ENCODE data around the gene ZC2HC1B. TPM values are rescaled to one million over a fixed set of nuclear protein-coding genes. Genes with fewer than 3 reads are reported as not detected.
A peak's percentile ranks its signal among the peaks of the same experiment; 100 is the strongest.

The ZC2HC1B gene
- not detected for total RNA-seq
- long read RNA-seq: 0 reads

GRCh38 chr6:143864234-143864633 is at the start of gene ZC2HC1B:
TSS of gene ZC2HC1B (plus strand) at chr6:143864474. CDS start at chr6:143864540, 66 bp downstream.
- intact Hi-C loops (cut with DNase I): no loop called here
- H3K36me3 ChIP-seq: peaks cover 55% of the 10 kb centered on the region
- H3K9me3 ChIP-seq: no peaks in the 10 kb centered on the region
- DNase-seq (no peak), ATAC-seq (no peak)
- H3K27ac ChIP-seq: no peak within 1 kb of the TSS
- TF ChIP-seq, protein P1, sequence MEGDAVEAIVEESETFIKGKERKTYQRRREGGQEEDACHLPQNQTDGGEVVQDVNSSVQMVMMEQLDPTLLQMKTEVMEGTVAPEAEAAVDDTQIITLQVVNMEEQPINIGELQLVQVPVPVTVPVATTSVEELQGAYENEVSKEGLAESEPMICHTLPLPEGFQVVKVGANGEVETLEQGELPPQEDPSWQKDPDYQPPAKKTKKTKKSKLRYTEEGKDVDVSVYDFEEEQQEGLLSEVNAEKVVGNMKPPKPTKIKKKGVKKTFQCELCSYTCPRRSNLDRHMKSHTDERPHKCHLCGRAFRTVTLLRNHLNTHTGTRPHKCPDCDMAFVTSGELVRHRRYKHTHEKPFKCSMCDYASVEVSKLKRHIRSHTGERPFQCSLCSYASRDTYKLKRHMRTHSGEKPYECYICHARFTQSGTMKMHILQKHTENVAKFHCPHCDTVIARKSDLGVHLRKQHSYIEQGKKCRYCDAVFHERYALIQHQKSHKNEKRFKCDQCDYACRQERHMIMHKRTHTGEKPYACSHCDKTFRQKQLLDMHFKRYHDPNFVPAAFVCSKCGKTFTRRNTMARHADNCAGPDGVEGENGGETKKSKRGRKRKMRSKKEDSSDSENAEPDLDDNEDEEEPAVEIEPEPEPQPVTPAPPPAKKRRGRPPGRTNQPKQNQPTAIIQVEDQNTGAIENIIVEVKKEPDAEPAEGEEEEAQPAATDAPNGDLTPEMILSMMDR (IDR thresholded peaks at IDR 0.05): no peak
- no peaks in the 10 kb centered on the region for H3K4me1 ChIP-seq
- no peak within 1 kb of the TSS for H3K4me3 ChIP-seq
- H3K27me3 ChIP-seq: no peaks in the 10 kb centered on the region

DNA sequence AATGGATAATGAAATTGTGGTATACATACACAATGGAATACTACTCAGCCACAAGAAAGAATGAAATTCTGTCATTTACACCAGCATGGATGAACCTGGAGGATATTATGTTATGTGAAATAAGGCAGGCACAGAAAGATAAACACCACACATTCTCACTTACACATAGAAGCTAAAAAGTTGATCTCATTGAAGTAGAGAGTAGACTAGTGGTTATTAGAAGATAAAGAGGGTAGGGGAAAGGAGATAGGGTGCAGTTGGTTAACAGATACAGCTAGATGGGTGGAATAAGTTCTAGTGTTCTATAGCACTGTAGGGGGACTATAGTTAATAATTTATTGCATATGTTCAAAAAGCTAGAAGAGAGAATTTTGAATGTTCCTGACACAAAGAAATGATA is 46.7 kb upstream of the ZC2HC1B start:
- Histone ChIP-seq H3K4me1 (peaks cover 4% of the 10 kb centered on the region), H3K27me3 (no peaks in the 10 kb centered on the region), H3K27ac (no peak overlapping the region), H3K9me3 (no peaks in the 10 kb centered on the region), H3K4me3 (no peak overlapping the region), H3K36me3 (peaks cover 21% of the 10 kb centered on the region)
- DNase-seq (no peak), ATAC-seq (no peak)
- TF ChIP-seq, protein P1 (IDR thresholded peaks at IDR 0.05): no peak
- intact Hi-C loops (cut with DNase I): no loop called here

- Histone ChIP-seq H3K27me3 (no peaks in the 10 kb centered on the region), H3K4me1 (peaks cover 13% of the 10 kb centered on the region), H3K9me3 (no peaks in the 10 kb centered on the region), H3K27ac (no peak overlapping the region), H3K4me3 (no peak overlapping the region), H3K36me3 (peaks cover 34% of the 10 kb centered on the region)
- ATAC-seq: no peak
- intact Hi-C loops (cut with DNase I): no loop called here
- no peak for DNase-seq
- TF ChIP-seq, protein P1 (IDR thresholded peaks at IDR 0.05): no peak
Measured at GRCh38 chr6:143821359-143821758, 42.9 kb upstream of the ZC2HC1B start.

GRCh38 chr6:143822584-143823024 is 41.7 kb upstream of the ZC2HC1B start:
- Histone ChIP-seq H3K9me3 (no peaks in the 10 kb centered on the region), H3K27ac (peak overlapping the region; percentile 37), H3K36me3 (peaks cover 37% of the 10 kb centered on the region), H3K4me1 (peaks cover 13% of the 10 kb centered on the region), H3K27me3 (no peaks in the 10 kb centered on the region), H3K4me3 (no peak overlapping the region)
- intact Hi-C loops (cut with DNase I): no loop called here
- no peak for DNase-seq
- TF ChIP-seq, protein P1 (IDR thresholded peaks at IDR 0.05): no peak
- peak; percentile 69 for ATAC-seq

DNA sequence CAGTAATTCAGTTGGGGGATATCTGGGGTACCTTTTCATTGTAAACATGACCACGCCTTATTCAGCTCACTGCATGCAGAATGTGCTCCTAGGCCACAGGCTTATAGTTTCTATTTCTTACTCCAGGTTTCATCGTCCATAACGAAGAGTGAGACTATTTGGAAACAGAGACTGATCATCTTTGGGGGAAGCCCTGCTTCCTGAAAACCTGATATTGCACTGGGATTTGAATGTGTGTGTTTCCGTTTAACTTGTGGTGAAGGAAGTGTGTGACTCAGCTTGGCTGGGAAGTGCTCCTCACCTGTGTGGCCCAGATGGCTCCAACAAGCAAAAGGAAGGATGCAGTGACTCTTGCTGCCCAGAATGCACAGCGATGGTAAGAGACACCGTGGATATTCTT is 40.7 kb upstream of the ZC2HC1B start:
- no peak overlapping the region for H3K4me3 ChIP-seq
- H3K36me3 ChIP-seq: peaks cover 39% of the 10 kb centered on the region
- no peaks in the 10 kb centered on the region for H3K27me3 ChIP-seq
- TF ChIP-seq, protein P1 (IDR thresholded peaks at IDR 0.05): no peak
- H3K27ac ChIP-seq: no peak overlapping the region
- H3K4me1 ChIP-seq: peaks cover 13% of the 10 kb centered on the region
- ATAC-seq: no peak
- no peaks in the 10 kb centered on the region for H3K9me3 ChIP-seq
- DNase-seq: no peak
- intact Hi-C loops (cut with DNase I): no loop called here

DNA sequence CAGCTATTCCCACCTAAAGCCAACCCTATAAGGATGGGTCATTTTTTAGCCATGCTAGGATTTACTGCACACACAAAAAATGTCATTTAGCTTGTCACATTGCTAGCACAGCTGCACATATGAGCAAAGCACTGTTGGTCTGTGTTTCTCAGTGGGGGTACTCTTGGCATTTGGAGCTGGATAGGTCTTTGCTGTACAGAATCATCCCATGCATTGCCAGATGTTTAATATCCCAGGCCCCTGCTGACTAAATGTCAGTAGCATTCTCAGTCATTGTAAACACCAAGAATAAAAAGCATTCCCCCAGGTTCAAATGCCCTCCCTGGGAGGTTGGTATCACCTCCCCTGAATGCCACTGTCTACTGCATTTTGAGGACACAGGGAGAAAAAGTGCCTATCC is 35.7 kb upstream of the ZC2HC1B start:
- Histone ChIP-seq H3K36me3 (peaks cover 31% of the 10 kb centered on the region), H3K27ac (no peak overlapping the region), H3K4me3 (no peak overlapping the region), H3K9me3 (no peaks in the 10 kb centered on the region), H3K27me3 (no peaks in the 10 kb centered on the region), H3K4me1 (peaks cover 2% of the 10 kb centered on the region)
- TF ChIP-seq, protein P1 (IDR thresholded peaks at IDR 0.05): no peak
- intact Hi-C loops (cut with DNase I): no loop called here
- DNase-seq: no peak
- ATAC-seq: no peak

All from upper lobe of right lung (tissue), 1 donor.